Measurements from ENCODE around the gene NUAK1. TPM values are rescaled to one million over a fixed set of nuclear protein-coding genes. Genes with fewer than 3 reads are reported as not detected.

The NUAK1 gene
- total RNA-seq, 2 experiments from 2014 or later, result not detected

DNA sequence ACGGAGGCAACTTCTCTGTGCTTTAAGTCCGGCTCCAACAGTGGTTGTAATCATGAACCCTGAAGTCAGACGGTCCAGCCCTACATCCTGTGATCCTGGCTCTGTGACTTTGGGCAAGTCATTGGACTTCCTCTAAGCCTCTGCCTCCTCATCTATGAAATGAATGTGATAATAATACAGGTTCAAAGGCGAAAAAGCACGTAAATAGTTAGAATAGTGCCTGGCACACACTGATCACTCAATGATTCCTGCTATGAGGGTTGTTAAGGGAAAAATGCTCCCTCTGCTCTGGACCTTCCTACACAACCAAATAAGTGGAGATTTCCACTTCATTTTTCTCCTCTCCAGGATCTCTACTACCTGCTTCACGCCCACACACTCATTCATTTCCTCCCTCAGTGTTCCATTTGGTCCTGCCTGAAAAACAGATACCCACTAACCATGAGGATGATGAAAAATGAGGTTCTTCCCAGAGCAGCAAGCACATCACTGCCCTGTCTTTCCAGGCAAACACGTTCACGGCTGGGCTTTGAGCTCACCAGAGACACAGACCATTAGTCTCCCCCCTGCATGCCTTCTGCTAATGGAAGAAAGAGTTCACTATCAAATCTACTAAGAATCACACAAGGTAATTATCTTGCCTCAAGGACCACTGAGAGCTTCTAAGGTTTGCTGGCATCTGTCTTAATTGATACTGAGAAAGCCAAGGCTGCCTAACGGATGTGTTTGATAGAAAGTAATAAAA, 13.2 kb downstream of the NUAK1 start:
- Mint-ChIP-seq H3K4me1 (ENCODE audit: low read depth) (no peaks in the 10 kb centered on the region), H3K27me3 (ENCODE audit: low read depth) (peaks cover 7% of the 10 kb centered on the region), H3K4me3 (no peak overlapping the region), H3K9me3 (no peaks in the 10 kb centered on the region), H3K36me3 (ENCODE audit: low read depth) (no peaks in the 10 kb centered on the region), H3K27ac (no peak overlapping the region)
- intact Hi-C loops (cut with micrococcal nuclease), result no loop called here
- CTCF ChIA-PET, result no interaction called here
- no peak for DNase-seq

DNA sequence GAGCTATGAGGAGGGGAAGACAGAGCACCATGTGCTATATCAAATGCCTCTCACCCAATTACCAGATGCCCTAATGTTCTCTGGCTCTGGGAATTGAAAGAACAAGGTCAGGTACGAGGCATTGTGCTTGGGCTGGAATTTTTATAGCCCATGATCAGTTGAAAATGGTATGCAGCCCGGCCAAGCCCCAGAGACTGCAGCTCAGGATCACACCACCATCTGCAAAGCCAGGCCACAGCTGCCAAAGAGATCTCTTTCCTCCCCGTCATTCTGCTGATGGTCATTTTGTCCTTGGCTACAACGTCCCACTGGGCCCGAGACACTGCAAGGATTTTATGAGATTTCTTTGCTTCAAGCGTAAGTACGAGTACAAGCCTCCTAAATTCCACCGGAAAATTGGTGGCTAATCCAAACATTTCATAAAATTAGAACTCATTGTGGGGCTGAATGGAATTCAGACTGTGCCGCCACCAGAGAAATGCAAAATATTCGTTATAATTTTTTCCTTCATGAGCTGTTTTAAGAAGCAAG, 15.1 kb downstream of the NUAK1 start:
- CTCF ChIA-PET, result interaction anchor here (1.4 kb wide), 1 partner anchor 12 kb away, joined by 4 read pairs; no protein-coding TSS in a partner anchor

DNA sequence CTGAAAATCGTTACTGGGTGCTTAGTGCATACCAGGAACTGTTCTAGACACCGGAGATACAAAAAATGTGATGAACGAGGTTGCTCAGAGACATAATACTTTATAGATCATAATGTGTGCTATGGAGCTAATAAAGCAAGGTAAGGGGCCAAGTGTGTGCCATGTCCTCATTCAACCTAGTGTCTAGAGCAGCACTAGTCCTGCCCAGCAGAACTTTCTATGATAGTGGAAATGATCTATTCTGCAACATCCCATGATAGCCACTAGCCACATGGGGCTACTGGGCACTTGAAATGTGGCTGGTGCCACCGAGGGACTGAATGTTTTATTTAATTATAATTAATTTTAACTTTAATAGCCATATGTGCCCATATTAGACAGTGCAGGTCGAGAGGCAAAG, 15.6 kb downstream of the NUAK1 start:
- Mint-ChIP-seq H3K36me3 (ENCODE audit: low read depth) (no peaks in the 10 kb centered on the region), H3K27ac (no peak overlapping the region)

More for the DNA sequence above, 15.1 kb downstream of the NUAK1 start:
- Mint-ChIP-seq H3K36me3 (ENCODE audit: low read depth) (no peaks in the 10 kb centered on the region), H3K27ac (no peak overlapping the region), H3K4me3 (no peak overlapping the region), H3K9me3 (no peaks in the 10 kb centered on the region), H3K27me3 (ENCODE audit: low read depth) (peaks cover 3% of the 10 kb centered on the region), H3K4me1 (ENCODE audit: low read depth) (no peaks in the 10 kb centered on the region)
- DNase-seq, result no peak
- intact Hi-C loops (cut with micrococcal nuclease), result no loop called here

DNA sequence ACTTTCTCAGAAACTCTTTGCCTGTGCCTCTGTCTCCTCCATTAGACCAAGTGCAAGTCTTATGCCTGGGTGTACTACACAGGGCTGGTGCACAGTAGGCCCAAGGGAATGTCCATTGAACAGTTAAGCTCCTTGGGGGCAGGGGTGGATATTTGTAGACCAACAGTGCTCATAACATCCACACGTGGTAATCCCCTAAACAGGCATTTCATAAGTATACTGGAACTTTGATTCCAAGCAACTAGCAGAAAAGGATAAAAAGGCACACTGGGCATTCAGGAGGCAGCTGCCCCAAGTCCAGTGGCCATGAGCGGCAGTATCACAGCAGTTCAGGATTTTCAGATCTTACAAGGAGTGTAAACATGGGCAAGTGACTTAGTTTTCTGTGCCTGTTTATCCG, 16.8 kb downstream of the NUAK1 start:
- no peaks in the 10 kb centered on the region for H3K9me3 Mint-ChIP-seq
- no peak for DNase-seq
- H3K27ac Mint-ChIP-seq, result no peak overlapping the region
- H3K27me3 Mint-ChIP-seq (ENCODE audit: low read depth), result peaks cover 2% of the 10 kb centered on the region
- no peaks in the 10 kb centered on the region for H3K4me1 Mint-ChIP-seq (ENCODE audit: low read depth)
- H3K36me3 Mint-ChIP-seq (ENCODE audit: low read depth), result no peaks in the 10 kb centered on the region
- CTCF ChIA-PET, result no interaction called here
- intact Hi-C loops (cut with micrococcal nuclease), result no loop called here
- no peak overlapping the region for H3K4me3 Mint-ChIP-seq

More for the DNA sequence above, 15.6 kb downstream of the NUAK1 start:
- H3K9me3 Mint-ChIP-seq, result no peaks in the 10 kb centered on the region
- H3K4me3 Mint-ChIP-seq, result no peak overlapping the region
- peaks cover 3% of the 10 kb centered on the region for H3K27me3 Mint-ChIP-seq (ENCODE audit: low read depth)
- intact Hi-C loops (cut with micrococcal nuclease), result no loop called here
- DNase-seq, result no peak
- CTCF ChIA-PET, result no interaction called here
- H3K4me1 Mint-ChIP-seq (ENCODE audit: low read depth), result no peaks in the 10 kb centered on the region

DNA sequence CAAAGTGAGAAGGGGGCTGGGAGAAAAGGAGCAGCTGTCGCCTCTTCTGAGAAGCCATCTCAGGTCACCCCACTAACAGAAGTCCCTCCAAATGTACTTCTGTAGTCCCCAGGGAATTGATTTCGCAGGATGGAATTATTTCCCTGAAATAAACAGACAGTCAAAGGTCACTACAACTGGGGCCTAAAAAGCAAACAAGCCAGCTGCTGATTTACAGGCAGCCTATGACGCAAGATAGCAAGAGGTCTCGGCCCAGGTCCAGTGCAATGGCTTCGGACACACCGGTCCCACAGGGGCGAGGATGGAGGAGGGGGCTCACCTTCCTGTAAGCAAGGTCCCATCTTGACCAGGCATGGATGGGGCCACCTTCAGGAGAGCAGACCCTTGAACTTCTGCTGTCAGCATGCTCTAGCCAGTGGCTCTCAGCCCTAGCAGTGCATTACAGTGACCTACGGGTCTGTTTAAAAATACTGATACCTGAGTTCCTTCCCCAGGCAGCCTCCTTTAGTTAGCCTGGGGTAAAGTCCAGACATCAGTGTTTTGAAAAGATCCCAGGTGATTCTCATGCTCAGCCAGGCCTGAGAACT, 18.1 kb downstream of the NUAK1 start:
- H3K9me3 Mint-ChIP-seq, result no peaks in the 10 kb centered on the region
- no peaks in the 10 kb centered on the region for H3K36me3 Mint-ChIP-seq (ENCODE audit: low read depth)
- H3K4me1 Mint-ChIP-seq (ENCODE audit: low read depth), result no peaks in the 10 kb centered on the region
- no peak overlapping the region for H3K27ac Mint-ChIP-seq
- peaks cover 2% of the 10 kb centered on the region for H3K27me3 Mint-ChIP-seq (ENCODE audit: low read depth)
- CTCF ChIA-PET, result no interaction called here
- no peak for DNase-seq
- intact Hi-C loops (cut with micrococcal nuclease), result no loop called here
- no peak overlapping the region for H3K4me3 Mint-ChIP-seq

GRCh38 chr12:106119301-106119700, 19.5 kb downstream of the NUAK1 start:
- no peaks in the 10 kb centered on the region for H3K4me1 Mint-ChIP-seq (ENCODE audit: low read depth)
- no peak for DNase-seq
- CTCF ChIA-PET, result interaction anchor here (1.8 kb wide), 1 partner anchor 17 kb away, joined by 5 read pairs; no protein-coding TSS in a partner anchor
- no peaks in the 10 kb centered on the region for H3K36me3 Mint-ChIP-seq (ENCODE audit: low read depth)
- H3K4me3 Mint-ChIP-seq, result no peak overlapping the region
- intact Hi-C loops (cut with micrococcal nuclease), result no loop called here
- H3K9me3 Mint-ChIP-seq, result no peaks in the 10 kb centered on the region
- no peak overlapping the region for H3K27ac Mint-ChIP-seq
- H3K27me3 Mint-ChIP-seq (ENCODE audit: low read depth), result peaks cover 2% of the 10 kb centered on the region

DNA sequence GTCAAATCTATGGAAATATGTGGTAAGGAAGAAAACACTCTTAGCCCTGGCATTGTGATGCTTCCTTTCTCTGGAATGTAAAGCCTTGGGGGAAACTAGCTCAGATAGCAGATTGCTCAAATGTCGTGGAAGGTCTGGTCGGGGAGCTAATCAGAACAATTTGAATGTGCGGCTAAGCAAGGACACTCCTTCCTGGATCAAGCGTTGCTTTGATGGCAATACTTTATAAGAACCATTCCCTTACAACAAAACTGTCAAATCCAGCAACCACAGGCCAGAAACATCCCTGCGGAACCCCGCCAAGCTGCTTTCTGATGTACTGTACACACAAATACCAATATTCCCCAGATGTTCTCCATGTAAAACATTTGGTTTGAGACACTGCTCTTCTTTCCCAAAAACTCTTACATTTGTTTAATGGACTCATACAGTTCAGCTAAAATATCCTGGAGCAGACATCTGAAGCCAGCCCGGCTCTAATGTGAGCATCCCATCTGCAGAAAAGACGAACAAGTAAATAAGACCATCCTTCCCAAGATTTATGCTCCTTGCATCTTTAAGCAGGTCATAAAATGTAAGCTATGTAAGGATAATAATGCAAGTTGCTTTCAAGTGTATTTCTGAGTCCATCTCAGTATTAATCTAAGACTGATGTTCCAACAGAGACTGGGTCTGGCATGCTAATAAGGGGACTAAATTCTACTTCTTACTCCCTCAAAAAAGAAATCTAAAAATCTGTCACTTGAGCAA, 20.2 kb downstream of the NUAK1 start:
- Mint-ChIP-seq H3K4me1 (ENCODE audit: low read depth) (no peaks in the 10 kb centered on the region), H3K9me3 (no peaks in the 10 kb centered on the region), H3K27ac (no peak overlapping the region), H3K36me3 (ENCODE audit: low read depth) (no peaks in the 10 kb centered on the region), H3K27me3 (ENCODE audit: low read depth) (peaks cover 2% of the 10 kb centered on the region), H3K4me3 (no peak overlapping the region)
- CTCF ChIA-PET, result interaction anchor here (1.8 kb wide), 1 partner anchor 18 kb away, joined by 5 read pairs; no protein-coding TSS in a partner anchor
- intact Hi-C loops (cut with micrococcal nuclease), result no loop called here
- DNase-seq, result no peak

DNA sequence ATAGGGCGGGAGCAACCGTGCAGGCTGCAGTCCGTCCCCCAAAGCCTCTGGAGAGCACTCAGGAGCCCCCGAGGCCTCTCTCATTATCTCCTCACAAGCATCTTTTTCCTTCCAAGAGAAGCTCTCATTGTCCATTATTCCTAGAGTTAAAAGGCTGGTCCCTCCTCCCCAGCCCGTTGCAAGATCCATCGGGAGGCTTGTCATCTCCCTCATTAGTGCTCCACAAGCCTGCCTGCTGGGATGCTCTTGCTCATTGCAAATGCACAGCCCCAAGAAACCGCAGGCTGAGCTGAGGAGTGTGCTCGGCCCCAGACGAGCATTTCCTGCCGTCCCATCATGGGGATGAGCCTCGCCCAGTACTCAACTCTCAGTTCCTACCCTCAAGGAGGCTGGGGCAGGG, 23.3 kb downstream of the NUAK1 start:
- no peak for DNase-seq
- Mint-ChIP-seq H3K27ac (no peak overlapping the region), H3K36me3 (ENCODE audit: low read depth) (no peaks in the 10 kb centered on the region), H3K4me1 (ENCODE audit: low read depth) (peaks cover 3% of the 10 kb centered on the region), H3K9me3 (no peaks in the 10 kb centered on the region), H3K4me3 (no peak overlapping the region), H3K27me3 (ENCODE audit: low read depth) (peaks cover 2% of the 10 kb centered on the region)
- CTCF ChIA-PET, result no interaction called here
- intact Hi-C loops (cut with micrococcal nuclease), result no loop called here

GRCh38 chr12:106114447-106115068, 24.2 kb downstream of the NUAK1 start:
- Mint-ChIP-seq H3K36me3 (ENCODE audit: low read depth) (no peaks in the 10 kb centered on the region), H3K27ac (no peak overlapping the region), H3K9me3 (no peaks in the 10 kb centered on the region), H3K4me1 (ENCODE audit: low read depth) (peaks cover 3% of the 10 kb centered on the region), H3K4me3 (no peak overlapping the region), H3K27me3 (ENCODE audit: low read depth) (peaks cover 7% of the 10 kb centered on the region)
- intact Hi-C loops (cut with micrococcal nuclease), result no loop called here
- CTCF ChIA-PET, result no interaction called here
- no peak for DNase-seq

- DNase-seq, result no peak
- Mint-ChIP-seq H3K27ac (no peak overlapping the region), H3K27me3 (ENCODE audit: low read depth) (peaks cover 10% of the 10 kb centered on the region), H3K4me1 (ENCODE audit: low read depth) (peaks cover 3% of the 10 kb centered on the region), H3K9me3 (no peaks in the 10 kb centered on the region), H3K4me3 (no peak overlapping the region), H3K36me3 (ENCODE audit: low read depth) (no peaks in the 10 kb centered on the region)
- intact Hi-C loops (cut with micrococcal nuclease), result no loop called here
- CTCF ChIA-PET, result no interaction called here
Observed at GRCh38 chr12:106113824-106114446, 24.8 kb downstream of the NUAK1 start.

DNA sequence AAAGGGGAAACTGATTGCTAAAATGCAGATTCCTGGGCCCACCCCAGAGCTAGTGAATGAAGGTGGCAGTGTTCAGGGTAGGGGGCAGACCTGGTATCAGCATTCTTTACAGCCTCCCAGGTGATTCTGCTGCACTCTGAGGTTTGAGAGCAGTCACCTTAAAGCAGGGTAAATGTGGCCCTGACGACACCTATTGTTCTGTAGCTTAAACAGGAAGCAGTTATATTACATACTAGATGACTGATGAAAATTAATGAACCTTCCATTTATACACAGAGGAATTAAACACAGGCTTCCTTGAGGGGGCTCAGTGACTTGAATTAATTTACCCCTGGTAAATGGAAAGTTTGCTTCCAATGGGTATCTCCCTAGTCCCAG, 25.3 kb downstream of the NUAK1 start:
- H3K4me1 Mint-ChIP-seq (ENCODE audit: low read depth), result peaks cover 3% of the 10 kb centered on the region
- peaks cover 12% of the 10 kb centered on the region for H3K27me3 Mint-ChIP-seq (ENCODE audit: low read depth)
- intact Hi-C loops (cut with micrococcal nuclease), result no loop called here
- DNase-seq, result no peak
- CTCF ChIA-PET, result no interaction called here
- no peak overlapping the region for H3K27ac Mint-ChIP-seq
- no peak overlapping the region for H3K4me3 Mint-ChIP-seq
- no peaks in the 10 kb centered on the region for H3K9me3 Mint-ChIP-seq
- no peaks in the 10 kb centered on the region for H3K36me3 Mint-ChIP-seq (ENCODE audit: low read depth)

GRCh38 chr12:106113042-106113441, 25.7 kb downstream of the NUAK1 start:
- no peak for DNase-seq
- Mint-ChIP-seq H3K4me1 (ENCODE audit: low read depth) (peaks cover 3% of the 10 kb centered on the region), H3K4me3 (no peak overlapping the region), H3K36me3 (ENCODE audit: low read depth) (no peaks in the 10 kb centered on the region), H3K27ac (no peak overlapping the region), H3K9me3 (no peaks in the 10 kb centered on the region), H3K27me3 (ENCODE audit: low read depth) (peaks cover 13% of the 10 kb centered on the region)
- intact Hi-C loops (cut with micrococcal nuclease), result no loop called here
- CTCF ChIA-PET, result no interaction called here
